ENCODE data around the gene WDR33.

The WDR33 gene

GRCh38 chr2:127790694-127791529 lies 20.1 kb downstream of the WDR33 start:
- CTCF ChIA-PET, result interaction anchor here (0.6 kb wide), 1 partner anchor 51 kb away, joined by 3 read pairs; no protein-coding TSS in a partner anchor

More at GRCh38 chr2:127790694-127791529, 20.1 kb downstream of the WDR33 start:
- Histone ChIP-seq H3K4me3 (ENCODE audit: low read depth, low read length) (no peak overlapping the region), H3K4me1 (ENCODE audit: control insufficient read depth, insufficient read depth, low read length) (no peaks in the 10 kb centered on the region), H3K36me3 (ENCODE audit: control insufficient read depth in 2 of 2, insufficient read depth in 1 of 2, low read length in 2 of 2) (peaks cover 2 to 12% of the 10 kb centered on the region in 2 experiments; a peak in 2 of 3 replicates), H3K27ac (ENCODE audit: extremely low read depth, low read depth, low read length) (no peak overlapping the region), H3K9me3 (ENCODE audit: control insufficient read depth, insufficient read depth, low read depth, low read length) (no peaks in the 10 kb centered on the region)
- POLR2A ChIA-PET, result no interaction called here
- TF ChIP-seq KLF16 (tag by site-specific recombination; IDR thresholded peaks at IDR 0.05) (no peak), ZNF26 (tag by site-specific recombination; IDR thresholded peaks at IDR 0.05) (no peak), PBX3 (CRISPR knock-in tag; IDR thresholded peaks at IDR 0.05) (no peak), ZSCAN30 (tag by site-specific recombination; IDR thresholded peaks at IDR 0.05) (no peak), ZNF239 (tag by site-specific recombination; IDR thresholded peaks at IDR 0.05) (no peak), ZNF624 (tag by site-specific recombination; IDR thresholded peaks at IDR 0.05) (no peak), ZNF518A (tag by site-specific recombination; conservative IDR thresholded peaks at IDR 0.05; ENCODE audit: low read depth) (no peak), TRIM28 (IDR thresholded peaks at IDR 0.05; ENCODE audit: borderline replicate concordance, low read length) (no peak), ZNF837 (tag by site-specific recombination; IDR thresholded peaks at IDR 0.05) (no peak), PATZ1 (tag by site-specific recombination; IDR thresholded peaks at IDR 0.05) (no peak)

Measured in HEK293 (cell line).